Endothelial cell of umbilical vein (primary cell): ENCODE data around the gene IL36RN. TPM values are rescaled to one million over a fixed set of nuclear protein-coding genes. Genes with fewer than 3 reads are reported as not detected.

Experiments used
- BruUV-seq: library from RNA; stranded (reverse); fragments of 400-500 nt; replicated peaks from 2 replicates; lab custom pipeline; 2021; lab: Mats Ljungman, UMichigan
- CTCF ChIA-PET: fragments of 300-600, 350-600 bp; sonication (Branson Sonifier 250); formaldehyde crosslinking; loops from one replicate; lab custom pipeline; 2021; ENCODE audit warnings: antibody characterized with exemption, inconsistent platforms; lab: Charles Lee
- POLR2A ChIA-PET: fragments of 300-600, 350-600 bp; sonication (Branson Sonifier 250); formaldehyde crosslinking; loops from one replicate; lab custom pipeline; 2021; ENCODE audit warnings: antibody characterized with exemption, inconsistent platforms; lab: Charles Lee
- DNase-seq: peaks from one replicate; pipeline ENCODE4 v3.0.0-alpha.2; 2011; ENCODE audit warnings: low read depth, low spot score
- FAIRE-seq: peaks from 2 replicates; lab custom pipeline; 2011; peaks lifted over from hg19 to GRCh38; lab: Jason Lieb, UNC
- H2AFZ ChIP-seq: 2 replicates; pipeline ENCODE4 v1.6.0; 2012; ENCODE audit warnings: low read depth, low read length, control low read depth, inconsistent platforms
- H3K27ac ChIP-seq: 2 replicates; pipeline ENCODE4 v1.5.1; 2011; ENCODE audit warnings: low read depth, mild to moderate bottlenecking, control low read depth, low read length, moderate library complexity; ENCODE audit not compliant: insufficient read depth
- H3K27me3 ChIP-seq, 2 experiments: 2 replicates each; pipeline versions ENCODE4 v1.6.0 to v1.6.1; 2011; ENCODE audit warnings: low read length in 2 of 2, mixed read lengths in 1 of 2; ENCODE audit not compliant: control insufficient read depth in 2 of 2, insufficient read depth in 2 of 2
- H3K36me3 ChIP-seq, 2 experiments: 2 replicates in 1 of 2; 3 replicates in 1 of 2; pipeline ENCODE4 v1.5.1; 2011; ENCODE audit warnings: low read length in 2 of 2, mild to moderate bottlenecking in 1 of 2, moderate library complexity in 1 of 2; ENCODE audit not compliant: control insufficient read depth in 2 of 2, insufficient read depth in 2 of 2; ENCODE audit errors: extremely low read depth in 1 of 2
- H3K4me1 ChIP-seq: 3 replicates; pipeline ENCODE4 v1.5.1; 2011; ENCODE audit warnings: mild to moderate bottlenecking, low read length; ENCODE audit not compliant: control insufficient read depth, insufficient read depth; ENCODE audit errors: extremely low read depth
- H3K4me2 ChIP-seq: 2 replicates; pipeline ENCODE4 v1.6.1; 2011; ENCODE audit warnings: low read length, control low read depth, mixed read lengths; ENCODE audit not compliant: insufficient read depth
- H3K4me3 ChIP-seq, 3 experiments: fragments of 200-600 bp in 1 of 3; sonication (generic), shearing (Covaris generic) in 1 of 3; replicated peaks in 1 of 3; 2 replicates each; pipeline ENCODE4 v1.5.1; 2011 to 2016; ENCODE audit warnings: control low read depth in 3 of 3, low read length in 3 of 3, mild to moderate bottlenecking in 2 of 3, inconsistent platforms in 1 of 3, low read depth in 1 of 3, moderate library complexity in 1 of 3; ENCODE audit not compliant: insufficient read depth in 1 of 3
- H3K79me2 ChIP-seq: 2 replicates; pipeline ENCODE4 v1.6.0; 2012; ENCODE audit warnings: low read length, inconsistent platforms; ENCODE audit not compliant: control insufficient read depth, insufficient read depth
- H3K9ac ChIP-seq: replicated peaks from 2 replicates; pipeline ENCODE3; 2011; ENCODE audit warnings: low read length, control low read depth; ENCODE audit not compliant: insufficient read depth; ENCODE audit errors: extremely low read depth
- H3K9me1 ChIP-seq: replicated peaks from 3 replicates; pipeline ENCODE4 v1.6.0; 2011; ENCODE audit warnings: mild to moderate bottlenecking, low read length; ENCODE audit not compliant: control insufficient read depth, insufficient read depth; ENCODE audit errors: extremely low read depth
- H3K9me3 ChIP-seq: replicated peaks from 2 replicates; pipeline ENCODE4 v1.5.1; 2012; ENCODE audit warnings: low read length, inconsistent platforms; ENCODE audit not compliant: control insufficient read depth, insufficient read depth
- H4K20me1 ChIP-seq: replicated peaks from 2 replicates; pipeline ENCODE3; 2011; ENCODE audit warnings: mild to moderate bottlenecking, low read length; ENCODE audit not compliant: control insufficient read depth, insufficient read depth; ENCODE audit errors: extremely low read depth
- CTCF ChIP-seq, 2 donors: IDR thresholded peaks; 1 replicate in 1 of 2; 2 replicates in 1 of 2; pipeline ENCODE4 v1.5.1; 2011; ENCODE audit warnings: low read length in 2 of 2, mild to moderate bottlenecking in 2 of 2, moderate library complexity in 2 of 2, control low read depth in 1 of 2, inconsistent platforms in 1 of 2, low read depth in 1 of 2; ENCODE audit not compliant: insufficient read depth in 1 of 2; ENCODE audit errors: extremely low read depth in 1 of 2
- EZH2 ChIP-seq: IDR thresholded peaks from 2 replicates; pipeline ENCODE4 v1.6.1; 2012; ENCODE audit warnings: borderline replicate concordance, low read depth, mild to moderate bottlenecking, moderate library complexity, low read length, inconsistent platforms; ENCODE audit not compliant: severe bottlenecking
- FOS ChIP-seq: IDR thresholded peaks from 2 replicates; pipeline ENCODE4 v1.6.1; 2011; ENCODE audit warnings: mild to moderate bottlenecking, low read length, moderate library complexity, borderline replicate concordance; ENCODE audit not compliant: insufficient read depth
- GATA2 ChIP-seq: IDR thresholded peaks from 2 replicates; pipeline ENCODE4 v1.7.0; 2011; ENCODE audit warnings: low read depth, mild to moderate bottlenecking, moderate library complexity, mixed read lengths, low read length; ENCODE audit not compliant: insufficient read length, insufficient read depth
- JUN ChIP-seq: IDR thresholded peaks from 2 replicates; pipeline ENCODE4 v1.6.1; 2011; ENCODE audit warnings: borderline replicate concordance, low read depth; ENCODE audit not compliant: insufficient read length, insufficient read depth
- MAX ChIP-seq: IDR thresholded peaks from 2 replicates; pipeline ENCODE4 v1.6.1; 2011; ENCODE audit not compliant: insufficient read depth, insufficient read length
- MYC ChIP-seq: IDR thresholded peaks from one replicate; pipeline ENCODE4 v1.6.1; 2011; ENCODE audit warnings: mild to moderate bottlenecking, low read depth, low read length
- POLR2A ChIP-seq: IDR thresholded peaks from 2 replicates; pipeline ENCODE4 v1.6.1; 2012; ENCODE audit warnings: low read depth, mild to moderate bottlenecking, control low read depth, low read length
- POLR2AphosphoS5 ChIP-seq: IDR thresholded peaks from 2 replicates; pipeline ENCODE4 v1.6.1; 2012; ENCODE audit warnings: low read depth, mild to moderate bottlenecking, control low read depth, low read length, moderate library complexity; ENCODE audit not compliant: insufficient read depth
- dilution Hi-C: fragments of 300-500 bp; cut with MboI; formaldehyde crosslinking; loops from one replicate; pipeline ENCODE4 v1.15.0; 2019; ENCODE audit warnings: low sequenced_read_pairs; ENCODE audit not compliant: extremely low pct_ligation_motif_present
- intact Hi-C: fragments of 100-400 bp; cut with micrococcal nuclease; formaldehyde crosslinking; loops from one replicate; pipeline ENCODE4 v1.10.0; 2022
- polyA plus RNA-seq, 4 experiments: library from polyadenylated mRNA; depleted of rRNA in 3 of 4; stranded (reverse) in 3 of 4; unstranded in 1 of 4; fragments of >200 nt; gene quantifications; 2 replicates each; pipeline versions ENCODE4 v1.2.1 to v1.2.3, GENCODE V29; 2011 to 2012; ENCODE audit warnings: missing spikeins in 1 of 4
- total RNA-seq: library from RNA; stranded (reverse); gene quantifications from 2 replicates; pipeline ENCODE4 v1.2.3, GENCODE V29; 2021

The IL36RN gene
- total and polyA plus RNA-seq, 2 donors (not counting 3 experiments of a cell fraction or from before 2014, with no cell fraction given) = not detected

- FAIRE-seq = no peak
These were observed 40.5 kb upstream of the IL36RN start for GRCh38 chr2:113018509-113018908.

More at GRCh38 chr2:113018509-113018908, 40.5 kb upstream of the IL36RN start:
- POLR2A ChIA-PET = no interaction called here
- CTCF ChIA-PET = no interaction called here
- dilution Hi-C loops (no loop called here), intact Hi-C loops (no loop called here)
- H3K4me1 ChIP-seq = no peaks in the 10 kb centered on the region
- no peak overlapping the region for H3K4me2 ChIP-seq
- no peaks in the 10 kb centered on the region for H3K27me3 ChIP-seq
- no peak for TF ChIP-seq MAX
- TF ChIP-seq GATA2 = no peak
- TF ChIP-seq POLR2AphosphoS5 = no peak
- no peak for TF ChIP-seq EZH2
- no peak for TF ChIP-seq MYC
- no peak for TF ChIP-seq POLR2A
- TF ChIP-seq FOS = no peak
- TF ChIP-seq CTCF (IDR thresholded peaks at IDR 0.05; ENCODE audit: extremely low read depth in 1 of 2, insufficient read depth in 1 of 2, low read depth in 1 of 2, low read length in 2 of 2) = no peak
- TF ChIP-seq JUN = no peak
- no peaks in the 10 kb centered on the region for H3K9me1 ChIP-seq
- no peaks in the 10 kb centered on the region for H3K36me3 ChIP-seq
- H3K4me3 ChIP-seq = no peak overlapping the region
- no peak overlapping the region for H3K27ac ChIP-seq
- H4K20me1 ChIP-seq = no peaks in the 10 kb centered on the region
- DNase-seq = no peak
- no peaks in the 10 kb centered on the region for H3K79me2 ChIP-seq
- H3K9ac ChIP-seq = no peak overlapping the region
- no peak overlapping the region for H2AFZ ChIP-seq
- BruUV-seq = no TSS peak
- H3K9me3 ChIP-seq = no peaks in the 10 kb centered on the region
